Liver (tissue), 9 donors: Measurements from ENCODE around the gene JOSD2. TPM values are rescaled to one million over a fixed set of nuclear protein-coding genes. Genes with fewer than 3 reads are reported as not detected.

ENCODE experiments used
- DNase-seq: peaks from one replicate; pipeline ENCODE4 v3.0.0-alpha.2; 2017; ENCODE audit warnings: low spot score
- H3K27ac ChIP-seq, 2 donors: one replicate each; pipeline ENCODE4 v1.7.0; 2013; ENCODE audit warnings: inconsistent platforms in 2 of 2, low read length in 2 of 2, control low read depth in 1 of 2, low read depth in 1 of 2, mild to moderate bottlenecking in 1 of 2
- H3K27me3 ChIP-seq, 4 donors: one replicate each; pipeline versions ENCODE4 v1.6.1 to v1.7.0; 2013; ENCODE audit warnings: low read length in 3 of 4, inconsistent platforms in 1 of 4, mild to moderate bottlenecking in 1 of 4, moderate library complexity in 1 of 4; ENCODE audit not compliant: control insufficient read depth in 4 of 4, insufficient read depth in 4 of 4
- H3K36me3 ChIP-seq, 4 donors: one replicate each; pipeline versions ENCODE4 v1.6.1 to v1.7.0; 2013; ENCODE audit warnings: low read length in 3 of 4, mild to moderate bottlenecking in 3 of 4, low read depth in 1 of 4, moderate library complexity in 1 of 4; ENCODE audit not compliant: control insufficient read depth in 4 of 4, insufficient read depth in 3 of 4
- H3K4me1 ChIP-seq, 4 donors: one replicate each; pipeline versions ENCODE4 v1.6.1 to v1.7.0; 2013; ENCODE audit warnings: low read length in 3 of 4, mild to moderate bottlenecking in 3 of 4, moderate library complexity in 1 of 4; ENCODE audit not compliant: control insufficient read depth in 4 of 4, insufficient read depth in 4 of 4
- H3K4me3 ChIP-seq, 3 donors: one replicate each; pipeline versions ENCODE4 v1.6.1 to v1.7.0; 2013; ENCODE audit warnings: low read length in 3 of 3, control low read depth in 1 of 3, low read depth in 1 of 3, mild to moderate bottlenecking in 1 of 3
- H3K9ac ChIP-seq, 2 donors: one replicate each; pipeline ENCODE4 v1.7.0; 2013; ENCODE audit warnings: low read length in 2 of 2, mild to moderate bottlenecking in 2 of 2, moderate library complexity in 2 of 2, control low read depth in 1 of 2, low read depth in 1 of 2
- H3K9me3 ChIP-seq, 4 donors: one replicate each; pipeline versions ENCODE4 v1.6.1 to v1.7.0; 2013; ENCODE audit warnings: low read length in 3 of 4; ENCODE audit not compliant: control insufficient read depth in 4 of 4
- EGR1 ChIP-seq, 2 donors: IDR thresholded peaks; 2 replicates each; pipeline ENCODE4 v1.6.1; 2016 to 2018; ENCODE audit warnings: antibody characterized with exemption in 2 of 2, low read depth in 2 of 2
- FOXA1 ChIP-seq: IDR thresholded peaks from 2 replicates; pipeline ENCODE4 v1.6.1; 2016; ENCODE audit warnings: antibody characterized with exemption
- FOXA2 ChIP-seq: IDR thresholded peaks from 2 replicates; pipeline ENCODE4 v1.6.1; 2016; ENCODE audit warnings: antibody characterized with exemption
- GABPA ChIP-seq, 2 donors: IDR thresholded peaks in 1 of 2; conservative IDR thresholded peaks in 1 of 2; 2 replicates each; pipeline ENCODE4 v1.6.1; 2016; ENCODE audit warnings: antibody characterized with exemption in 2 of 2, mild to moderate bottlenecking in 1 of 2, moderate library complexity in 1 of 2
- HNF4A ChIP-seq, 2 donors: conservative IDR thresholded peaks; 2 replicates each; pipeline ENCODE4 v1.6.1; 2016; ENCODE audit warnings: antibody characterized with exemption in 2 of 2, mild to moderate bottlenecking in 2 of 2
- HNF4G ChIP-seq: IDR thresholded peaks from 2 replicates; pipeline ENCODE4 v1.6.1; 2016; ENCODE audit warnings: antibody characterized with exemption
- JUND ChIP-seq, 2 donors: IDR thresholded peaks; 2 replicates each; pipeline ENCODE4 v1.6.1; 2016; ENCODE audit warnings: antibody characterized with exemption in 2 of 2
- NR2F2 ChIP-seq: IDR thresholded peaks from 2 replicates; pipeline ENCODE4 v1.6.1; 2016; ENCODE audit warnings: antibody characterized with exemption
- RAD21 ChIP-seq, 2 donors: IDR thresholded peaks; 2 replicates each; pipeline ENCODE4 v1.6.1; 2016; ENCODE audit warnings: antibody characterized with exemption in 2 of 2, mild to moderate bottlenecking in 2 of 2
- RXRA ChIP-seq, 2 donors: IDR thresholded peaks; 2 replicates each; pipeline ENCODE4 v1.6.1; 2017 to 2018; ENCODE audit warnings: antibody characterized with exemption in 2 of 2, mild to moderate bottlenecking in 1 of 2
- SP1 ChIP-seq: IDR thresholded peaks from 2 replicates; pipeline ENCODE4 v1.6.1; 2018; ENCODE audit warnings: antibody characterized with exemption, mild to moderate bottlenecking
- TAF1 ChIP-seq: conservative IDR thresholded peaks from 2 replicates; pipeline ENCODE4 v1.6.1; 2016; ENCODE audit warnings: antibody characterized with exemption, mild to moderate bottlenecking
- YY1 ChIP-seq: IDR thresholded peaks from 2 replicates; pipeline ENCODE4 v1.6.1; 2016; ENCODE audit warnings: antibody characterized with exemption, mild to moderate bottlenecking
- WGBS: extraction: QIAGEN DNeasy Blood & Tissue Kit; methylation state at CpG from one replicate; pipeline ENCODE4 v1.1.7; 2013; 5-methylcytosine and 5-hydroxymethylcytosine counted together
- polyA plus RNA-seq, 2 donors: library from polyadenylated mRNA; stranded (reverse) in 1 of 2; unstranded in 1 of 2; fragments of 200-250 nt in 1 of 2; fragments of >200 nt in 1 of 2; fragmentation: Nextera tagmentation in 1 of 2; extraction: Ambion mirVana in 1 of 2; gene quantifications; one replicate each; pipeline versions ENCODE4 v1.2.1 to v1.2.3, GENCODE V29; 2013 to 2015
- total RNA-seq, 2 donors: library from RNA; depleted of rRNA; stranded (reverse); fragments of >200 nt; gene quantifications; one replicate each; pipeline ENCODE4 v1.2.3, GENCODE V29; 2014
- TF ChIP-seq, protein P1 (sequence below): IDR thresholded peaks from 2 replicates; pipeline ENCODE4 v1.6.1; 2016; ENCODE audit warnings: antibody characterized with exemption
- TF ChIP-seq, protein P2 (sequence below): IDR thresholded peaks from 2 replicates; pipeline ENCODE4 v1.6.1; 2016; ENCODE audit warnings: antibody characterized with exemption
- TF ChIP-seq, protein P3 (sequence below): IDR thresholded peaks from 2 replicates; pipeline ENCODE4 v1.6.1; 2016; ENCODE audit warnings: antibody characterized with exemption, mild to moderate bottlenecking
- TF ChIP-seq, protein P4 (sequence below): fragments of 150-350 bp; IDR thresholded peaks from 2 replicates; pipeline ENCODE4 v1.5.1; 2017; ENCODE audit warnings: improper control_type of control experiment, low read depth, low read length; ENCODE audit not compliant: missing input control
- TF ChIP-seq, protein P5 (sequence below): IDR thresholded peaks from 2 replicates; pipeline ENCODE4 v1.6.1; 2016; ENCODE audit warnings: antibody characterized with exemption
- donor health status: healthy.
- donor health status: healthy.
- donor health status: healthy.
- donor health status: healthy.
- donor health status: healthy.

Gene JOSD2
- total and polyA plus RNA-seq, 4 donors = 6.6 to 32.9 (median 20.0) TPM

DNA sequence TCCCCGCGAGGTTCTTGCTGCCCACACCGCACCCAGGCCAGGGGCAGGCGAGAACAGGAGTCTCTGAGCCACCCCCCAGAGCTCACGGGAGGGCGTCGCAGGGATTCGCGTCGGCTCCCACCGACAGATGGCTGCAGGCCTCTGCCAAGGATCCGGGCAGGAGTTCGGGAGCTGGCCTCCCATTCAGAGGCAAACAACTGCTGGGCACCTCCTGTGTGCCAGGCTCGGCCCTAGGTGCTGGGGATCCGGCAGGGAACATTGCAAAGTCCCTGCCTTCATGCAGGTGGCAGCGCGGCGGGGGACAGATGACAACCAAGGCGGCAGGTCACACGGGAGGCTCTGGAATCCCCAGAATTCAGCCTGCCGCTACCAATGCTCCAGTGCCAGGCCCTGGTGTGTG, 32.0 kb upstream of the JOSD2 start:
- Histone ChIP-seq H3K9ac (no peak overlapping the region), H3K27ac (no peak overlapping the region), H3K27me3 (no peaks in the 10 kb centered on the region), H3K36me3 (no peaks in the 10 kb centered on the region), H3K9me3 (no peaks in the 10 kb centered on the region), H3K4me1 (peaks cover 0 to 5% (median 0%) of the 10 kb centered on the region in 4 donors), H3K4me3 (no peak overlapping the region)
- TF ChIP-seq TAF1 = no peak
- no peak for TF ChIP-seq SP1
- TF ChIP-seq HNF4G = no peak
- TF ChIP-seq GABPA (IDR thresholded peaks at IDR 0.05 in 1 of 2, conservative IDR thresholded peaks at IDR 0.05 in 1 of 2) = no peak
- TF ChIP-seq FOXA2 = no peak
- TF ChIP-seq HNF4A (conservative IDR thresholded peaks at IDR 0.05) = no peak
- no peak for TF ChIP-seq RXRA (IDR thresholded peaks at IDR 0.05)
- TF ChIP-seq, protein P1, sequence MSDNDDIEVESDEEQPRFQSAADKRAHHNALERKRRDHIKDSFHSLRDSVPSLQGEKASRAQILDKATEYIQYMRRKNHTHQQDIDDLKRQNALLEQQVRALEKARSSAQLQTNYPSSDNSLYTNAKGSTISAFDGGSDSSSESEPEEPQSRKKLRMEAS = no peak
- TF ChIP-seq EGR1 (IDR thresholded peaks at IDR 0.05; ENCODE audit: low read depth in 2 of 2) = no peak
- TF ChIP-seq, protein P2, sequence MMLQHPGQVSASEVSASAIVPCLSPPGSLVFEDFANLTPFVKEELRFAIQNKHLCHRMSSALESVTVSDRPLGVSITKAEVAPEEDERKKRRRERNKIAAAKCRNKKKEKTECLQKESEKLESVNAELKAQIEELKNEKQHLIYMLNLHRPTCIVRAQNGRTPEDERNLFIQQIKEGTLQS = no peak
- TF ChIP-seq RAD21 (IDR thresholded peaks at IDR 0.05) = no peak
- TF ChIP-seq NR2F2 = no peak
- TF ChIP-seq FOXA1 = no peak
- TF ChIP-seq, protein P3, sequence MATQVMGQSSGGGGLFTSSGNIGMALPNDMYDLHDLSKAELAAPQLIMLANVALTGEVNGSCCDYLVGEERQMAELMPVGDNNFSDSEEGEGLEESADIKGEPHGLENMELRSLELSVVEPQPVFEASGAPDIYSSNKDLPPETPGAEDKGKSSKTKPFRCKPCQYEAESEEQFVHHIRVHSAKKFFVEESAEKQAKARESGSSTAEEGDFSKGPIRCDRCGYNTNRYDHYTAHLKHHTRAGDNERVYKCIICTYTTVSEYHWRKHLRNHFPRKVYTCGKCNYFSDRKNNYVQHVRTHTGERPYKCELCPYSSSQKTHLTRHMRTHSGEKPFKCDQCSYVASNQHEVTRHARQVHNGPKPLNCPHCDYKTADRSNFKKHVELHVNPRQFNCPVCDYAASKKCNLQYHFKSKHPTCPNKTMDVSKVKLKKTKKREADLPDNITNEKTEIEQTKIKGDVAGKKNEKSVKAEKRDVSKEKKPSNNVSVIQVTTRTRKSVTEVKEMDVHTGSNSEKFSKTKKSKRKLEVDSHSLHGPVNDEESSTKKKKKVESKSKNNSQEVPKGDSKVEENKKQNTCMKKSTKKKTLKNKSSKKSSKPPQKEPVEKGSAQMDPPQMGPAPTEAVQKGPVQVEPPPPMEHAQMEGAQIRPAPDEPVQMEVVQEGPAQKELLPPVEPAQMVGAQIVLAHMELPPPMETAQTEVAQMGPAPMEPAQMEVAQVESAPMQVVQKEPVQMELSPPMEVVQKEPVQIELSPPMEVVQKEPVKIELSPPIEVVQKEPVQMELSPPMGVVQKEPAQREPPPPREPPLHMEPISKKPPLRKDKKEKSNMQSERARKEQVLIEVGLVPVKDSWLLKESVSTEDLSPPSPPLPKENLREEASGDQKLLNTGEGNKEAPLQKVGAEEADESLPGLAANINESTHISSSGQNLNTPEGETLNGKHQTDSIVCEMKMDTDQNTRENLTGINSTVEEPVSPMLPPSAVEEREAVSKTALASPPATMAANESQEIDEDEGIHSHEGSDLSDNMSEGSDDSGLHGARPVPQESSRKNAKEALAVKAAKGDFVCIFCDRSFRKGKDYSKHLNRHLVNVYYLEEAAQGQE = no peak
- TF ChIP-seq, protein P4, sequence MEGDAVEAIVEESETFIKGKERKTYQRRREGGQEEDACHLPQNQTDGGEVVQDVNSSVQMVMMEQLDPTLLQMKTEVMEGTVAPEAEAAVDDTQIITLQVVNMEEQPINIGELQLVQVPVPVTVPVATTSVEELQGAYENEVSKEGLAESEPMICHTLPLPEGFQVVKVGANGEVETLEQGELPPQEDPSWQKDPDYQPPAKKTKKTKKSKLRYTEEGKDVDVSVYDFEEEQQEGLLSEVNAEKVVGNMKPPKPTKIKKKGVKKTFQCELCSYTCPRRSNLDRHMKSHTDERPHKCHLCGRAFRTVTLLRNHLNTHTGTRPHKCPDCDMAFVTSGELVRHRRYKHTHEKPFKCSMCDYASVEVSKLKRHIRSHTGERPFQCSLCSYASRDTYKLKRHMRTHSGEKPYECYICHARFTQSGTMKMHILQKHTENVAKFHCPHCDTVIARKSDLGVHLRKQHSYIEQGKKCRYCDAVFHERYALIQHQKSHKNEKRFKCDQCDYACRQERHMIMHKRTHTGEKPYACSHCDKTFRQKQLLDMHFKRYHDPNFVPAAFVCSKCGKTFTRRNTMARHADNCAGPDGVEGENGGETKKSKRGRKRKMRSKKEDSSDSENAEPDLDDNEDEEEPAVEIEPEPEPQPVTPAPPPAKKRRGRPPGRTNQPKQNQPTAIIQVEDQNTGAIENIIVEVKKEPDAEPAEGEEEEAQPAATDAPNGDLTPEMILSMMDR = no peak
- TF ChIP-seq, protein P5, sequence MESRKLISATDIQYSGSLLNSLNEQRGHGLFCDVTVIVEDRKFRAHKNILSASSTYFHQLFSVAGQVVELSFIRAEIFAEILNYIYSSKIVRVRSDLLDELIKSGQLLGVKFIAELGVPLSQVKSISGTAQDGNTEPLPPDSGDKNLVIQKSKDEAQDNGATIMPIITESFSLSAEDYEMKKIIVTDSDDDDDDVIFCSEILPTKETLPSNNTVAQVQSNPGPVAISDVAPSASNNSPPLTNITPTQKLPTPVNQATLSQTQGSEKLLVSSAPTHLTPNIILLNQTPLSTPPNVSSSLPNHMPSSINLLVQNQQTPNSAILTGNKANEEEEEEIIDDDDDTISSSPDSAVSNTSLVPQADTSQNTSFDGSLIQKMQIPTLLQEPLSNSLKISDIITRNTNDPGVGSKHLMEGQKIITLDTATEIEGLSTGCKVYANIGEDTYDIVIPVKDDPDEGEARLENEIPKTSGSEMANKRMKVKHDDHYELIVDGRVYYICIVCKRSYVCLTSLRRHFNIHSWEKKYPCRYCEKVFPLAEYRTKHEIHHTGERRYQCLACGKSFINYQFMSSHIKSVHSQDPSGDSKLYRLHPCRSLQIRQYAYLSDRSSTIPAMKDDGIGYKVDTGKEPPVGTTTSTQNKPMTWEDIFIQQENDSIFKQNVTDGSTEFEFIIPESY = no peak
- no peak for TF ChIP-seq JUND (IDR thresholded peaks at IDR 0.05)
- TF ChIP-seq YY1 = no peak
- DNase-seq = no peak
- 84% methylated on average over 21 of the region's 21 CpGs for WGBS
